Brain microvascular endothelial cell (primary cell): ENCODE data around the gene CMKLR1.

ENCODE experiments used
- DNase-seq: peaks from one replicate; pipeline ENCODE4 v3.0.0-alpha.2; 2020
- H3K27ac ChIP-seq: fragments of 250-450 bp; sonication (Bioruptor Pico); 2 replicates; pipeline ENCODE4 v1.5.1; 2020; ENCODE audit warnings: mild to moderate bottlenecking, moderate library complexity
- H3K27me3 ChIP-seq: fragments of 250-450 bp; sonication (Bioruptor Pico); replicated peaks from 2 replicates; pipeline ENCODE4 v1.5.1; 2020; ENCODE audit warnings: mild to moderate bottlenecking
- H3K36me3 ChIP-seq: fragments of 250-450 bp; sonication (Bioruptor Pico); replicated peaks from 2 replicates; pipeline ENCODE4 v1.5.1; 2020; ENCODE audit warnings: mild to moderate bottlenecking
- H3K4me3 ChIP-seq: 2 replicates; pipeline ENCODE4 v1.5.1; 2011; ENCODE audit warnings: low read depth, mild to moderate bottlenecking, control low read depth, low read length, moderate library complexity
- CTCF ChIP-seq: IDR thresholded peaks from 2 replicates; pipeline ENCODE4 v1.5.1; 2011; ENCODE audit warnings: low read depth, mild to moderate bottlenecking, moderate library complexity, low read length, control low read depth, inconsistent platforms; ENCODE audit errors: missing control alignments
- in situ Hi-C: cut with HindIII; loops from 2 replicates; pipeline ENCODE4 v1.10.0; 2017; ENCODE audit warnings: low sequenced_read_pairs, low pct_ligation_motif_present

CMKLR1 gene

GRCh38 chr12:108260039-108260438 is 79.1 kb downstream of the CMKLR1 start:
- Histone ChIP-seq H3K27ac (no peak overlapping the region), H3K27me3 (no peaks in the 10 kb centered on the region), H3K4me3 (no peak overlapping the region), H3K36me3 (no peaks in the 10 kb centered on the region)
- no peak for TF ChIP-seq CTCF
- in situ Hi-C loops, result no loop called here
- DNase-seq, result no peak

GRCh38 chr12:108257610-108258106 is 81.5 kb downstream of the CMKLR1 start:
- in situ Hi-C loops, result no loop called here
- no peak for DNase-seq
- Histone ChIP-seq H3K27me3 (no peaks in the 10 kb centered on the region), H3K27ac (no peak overlapping the region), H3K36me3 (no peaks in the 10 kb centered on the region), H3K4me3 (no peak overlapping the region)
- no peak for TF ChIP-seq CTCF

- Histone ChIP-seq H3K27me3 (no peaks in the 10 kb centered on the region), H3K4me3 (no peak overlapping the region), H3K27ac (no peak overlapping the region), H3K36me3 (no peaks in the 10 kb centered on the region)
- no peak for TF ChIP-seq CTCF
- DNase-seq, result no peak
- in situ Hi-C loops, result no loop called here
These were observed 82.1 kb downstream of the CMKLR1 start for GRCh38 chr12:108257004-108257403.

GRCh38 chr12:108255252-108255602 is 83.9 kb downstream of the CMKLR1 start:
- no peaks in the 10 kb centered on the region for H3K27me3 ChIP-seq
- no peak overlapping the region for H3K27ac ChIP-seq
- no peaks in the 10 kb centered on the region for H3K36me3 ChIP-seq
- H3K4me3 ChIP-seq, result no peak overlapping the region
- in situ Hi-C loops, result no loop called here
- TF ChIP-seq CTCF, result no peak
- no peak for DNase-seq

- Histone ChIP-seq H3K27ac (no peak overlapping the region), H3K36me3 (no peaks in the 10 kb centered on the region), H3K4me3 (no peak overlapping the region), H3K27me3 (no peaks in the 10 kb centered on the region)
- in situ Hi-C loops, result no loop called here
- no peak for TF ChIP-seq CTCF
- DNase-seq, result no peak
These were observed 84.4 kb downstream of the CMKLR1 start for GRCh38 chr12:108254517-108255251.

- TF ChIP-seq CTCF, result no peak
- in situ Hi-C loops, result no loop called here
- Histone ChIP-seq H3K27me3 (no peaks in the 10 kb centered on the region), H3K27ac (no peak overlapping the region), H3K4me3 (no peak overlapping the region), H3K36me3 (no peaks in the 10 kb centered on the region)
- no peak for DNase-seq
These were observed 85.1 kb downstream of the CMKLR1 start for GRCh38 chr12:108254030-108254429.
